ENCODE results near the gene ANKS1A.

The ANKS1A gene

DNA sequence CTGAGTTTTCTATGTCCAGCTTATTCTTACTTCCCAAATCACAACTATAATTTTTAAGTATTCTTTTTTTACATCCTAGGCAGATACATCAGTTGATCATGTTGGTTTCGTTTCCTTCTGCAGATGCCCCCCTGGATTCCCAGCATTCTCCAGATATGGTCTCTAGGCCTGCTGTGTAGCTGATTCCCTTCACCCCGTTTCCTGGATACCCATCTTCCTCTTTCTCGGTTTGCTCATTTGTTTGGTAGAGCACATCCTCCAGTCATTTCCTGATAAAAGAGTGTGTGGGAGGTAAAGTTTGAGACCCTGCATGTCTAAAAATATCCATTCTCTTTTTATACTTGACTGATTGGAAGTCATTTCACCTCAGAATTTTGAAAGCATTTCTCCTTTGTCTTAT is 66.4 kb downstream of the ANKS1A start:
- DNase-seq = peak in 2 of 51 donors; percentile 9 to 18

DNA sequence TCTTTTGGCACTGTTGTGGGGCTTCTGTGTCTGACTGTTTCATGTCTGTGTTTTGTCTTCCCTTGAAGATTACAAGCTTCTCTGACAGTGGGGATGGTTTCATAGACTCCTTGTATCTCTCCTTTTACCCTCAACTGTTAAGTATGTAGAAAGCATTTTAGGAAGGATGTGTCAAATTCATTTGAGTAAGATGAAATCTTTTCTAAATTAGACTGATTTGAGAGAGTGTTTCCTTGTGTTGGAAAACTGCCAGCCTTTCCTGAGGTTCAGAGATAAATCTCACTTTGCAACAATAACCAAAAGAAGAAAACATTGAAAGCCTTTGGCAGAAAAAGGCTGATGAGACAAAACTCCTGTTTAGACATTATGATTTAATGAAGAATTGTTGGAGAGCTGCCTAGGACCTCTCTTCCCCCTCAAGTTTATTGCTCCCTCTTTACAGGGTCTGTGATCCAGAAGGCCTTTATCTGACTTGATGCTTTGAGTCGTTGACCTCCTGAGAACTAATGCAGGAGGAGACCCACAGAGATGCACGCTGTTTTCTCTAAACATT is 68.3 kb downstream of the ANKS1A start:
- DNase-seq = no peak

DNA sequence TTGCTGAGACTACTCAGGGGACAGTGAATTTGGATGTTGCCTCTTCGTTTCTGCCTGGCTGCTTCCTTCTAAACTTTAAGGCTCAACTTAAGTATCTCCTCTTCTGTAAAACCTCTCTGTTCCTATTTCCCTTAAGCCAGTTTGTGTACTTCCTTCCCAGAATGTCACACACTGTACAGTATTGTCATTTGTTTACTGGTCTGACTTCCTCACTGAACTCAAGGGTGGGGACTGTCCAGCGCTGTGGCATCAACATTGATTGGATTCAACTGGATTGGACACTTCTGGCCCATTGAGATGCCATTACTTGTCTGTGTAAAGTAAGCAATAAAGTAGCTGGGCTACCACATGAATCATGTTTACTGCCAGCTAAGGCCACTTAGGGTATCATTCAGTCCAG is 69.7 kb downstream of the ANKS1A start:
- no peak for DNase-seq

DNA sequence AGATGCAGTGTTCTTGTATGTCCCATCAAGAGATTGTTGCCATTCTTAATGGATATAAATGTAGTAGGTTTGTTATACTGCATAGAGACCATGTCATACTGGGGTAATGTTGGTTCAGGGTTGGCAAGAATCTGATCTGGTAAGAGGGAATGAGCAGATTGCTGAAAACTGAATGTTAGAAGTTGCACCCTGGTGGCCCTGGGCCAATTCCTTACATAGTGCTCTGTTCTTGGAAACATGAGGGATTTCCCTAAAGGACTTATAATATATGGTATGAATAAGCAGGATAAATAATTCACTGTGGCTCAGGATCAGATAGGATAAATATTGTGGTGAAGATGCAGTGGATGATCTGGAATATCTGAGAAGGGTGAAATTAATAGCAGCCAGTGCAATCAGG is 70.2 kb downstream of the ANKS1A start:
- no peak for DNase-seq

DNA sequence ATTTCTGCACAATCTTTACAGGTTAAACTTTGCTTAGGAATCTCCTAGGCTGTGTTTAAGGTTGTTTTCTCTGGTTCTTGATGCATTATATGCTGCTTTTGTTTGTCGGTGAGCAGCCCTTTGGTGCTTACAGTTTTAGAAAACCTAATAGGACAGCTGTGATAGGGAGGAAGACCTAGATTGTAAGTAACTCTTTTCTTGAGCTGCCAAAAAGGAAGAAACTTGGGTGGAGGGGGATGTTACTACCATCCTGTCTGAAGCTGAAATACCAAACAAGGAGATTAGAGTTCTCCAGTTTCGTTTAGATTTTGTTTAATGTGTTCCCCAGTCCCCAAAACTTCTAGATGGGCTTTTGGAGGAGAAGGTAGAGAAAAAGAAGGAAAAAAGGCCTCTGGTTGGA is 72.0 kb downstream of the ANKS1A start:
- no peak for DNase-seq

DNA sequence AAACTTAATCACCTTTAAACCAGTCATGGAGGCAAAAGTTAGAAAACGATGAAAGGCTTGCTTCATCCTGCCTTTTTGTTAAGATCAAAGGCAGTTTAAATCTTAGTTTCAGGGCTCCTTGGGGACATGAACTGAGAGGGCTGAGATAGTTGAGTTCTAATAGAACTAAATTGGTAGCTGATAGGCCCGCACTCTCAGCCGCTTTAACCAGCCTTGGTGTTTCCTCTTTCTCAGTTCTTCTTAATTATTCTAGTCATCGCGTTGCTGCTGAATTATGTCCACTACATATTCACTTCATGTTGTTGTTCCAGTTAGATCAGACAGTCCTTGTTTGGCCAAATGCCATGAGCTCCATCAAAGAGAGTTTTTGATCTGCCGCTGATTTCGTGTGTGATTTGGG is 72.5 kb downstream of the ANKS1A start:
- no peak for DNase-seq

DNA sequence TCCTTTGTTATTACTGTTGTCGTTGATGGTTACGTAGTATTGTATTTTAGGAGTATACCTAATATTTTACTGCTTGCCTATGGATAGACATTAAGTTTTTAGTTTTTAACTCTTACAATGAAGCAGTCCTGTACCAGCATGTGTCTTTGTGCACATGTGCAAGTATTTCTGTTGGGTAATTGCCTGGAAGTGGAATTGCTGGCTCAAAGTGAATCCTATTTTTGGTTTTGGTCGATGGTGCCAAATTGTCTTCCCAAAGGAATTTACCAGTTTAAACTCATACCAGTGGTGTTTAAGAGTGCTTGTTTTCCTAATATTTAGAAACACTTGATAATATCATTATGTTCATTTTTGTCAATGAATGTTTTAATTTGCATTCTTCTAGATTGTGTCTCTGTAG is 75.5 kb downstream of the ANKS1A start:
- no peak for DNase-seq

DNA sequence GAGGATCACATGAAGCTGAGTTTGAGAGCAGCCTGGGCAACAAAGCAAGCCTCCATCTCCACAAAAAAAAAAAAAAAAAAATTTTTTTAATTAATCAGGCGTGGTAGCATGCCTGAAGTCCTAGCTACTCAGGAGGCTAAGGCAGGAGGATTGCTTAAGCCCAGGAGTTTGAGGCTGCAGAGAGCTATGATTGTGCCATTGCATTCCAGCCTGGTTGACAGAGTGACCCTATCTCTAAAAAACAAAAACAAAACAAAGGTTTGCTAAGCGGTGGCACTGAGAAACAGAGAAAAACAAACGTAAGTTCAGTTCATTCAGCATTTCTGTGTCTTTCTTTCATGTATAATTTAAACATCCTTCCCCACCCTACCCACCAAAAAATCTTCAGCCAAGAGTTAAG is 78.4 kb downstream of the ANKS1A start:
- no peak for DNase-seq

DNA sequence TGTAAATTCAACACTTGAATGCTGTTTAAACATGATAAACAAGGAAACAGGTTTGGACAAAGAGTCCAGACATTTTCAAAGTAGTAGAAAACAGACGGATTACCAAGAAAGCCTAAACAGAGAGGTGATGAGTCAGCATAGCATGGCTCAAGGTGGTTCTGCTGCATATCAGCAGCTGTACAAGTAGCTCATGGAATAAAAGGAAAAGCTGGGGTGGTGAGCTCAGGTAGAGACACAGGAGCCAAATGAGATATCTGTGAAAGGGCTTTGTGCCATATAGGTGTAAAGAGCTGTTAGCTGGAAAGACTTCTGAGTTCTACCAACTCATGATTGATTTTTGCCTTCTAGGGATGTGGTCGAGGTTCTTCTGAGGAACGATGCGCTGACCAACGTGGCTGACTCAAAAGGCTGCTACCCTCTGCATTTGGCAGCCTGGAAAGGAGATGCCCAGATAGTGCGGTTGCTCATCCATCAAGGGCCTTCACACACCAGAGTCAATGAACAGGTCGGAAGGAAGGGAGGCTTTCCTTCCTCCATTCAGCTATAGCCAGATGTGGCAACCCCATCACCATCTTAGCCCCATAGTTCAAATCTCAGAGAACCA is 80.7 kb downstream of the ANKS1A start:
- no peak for DNase-seq

DNA sequence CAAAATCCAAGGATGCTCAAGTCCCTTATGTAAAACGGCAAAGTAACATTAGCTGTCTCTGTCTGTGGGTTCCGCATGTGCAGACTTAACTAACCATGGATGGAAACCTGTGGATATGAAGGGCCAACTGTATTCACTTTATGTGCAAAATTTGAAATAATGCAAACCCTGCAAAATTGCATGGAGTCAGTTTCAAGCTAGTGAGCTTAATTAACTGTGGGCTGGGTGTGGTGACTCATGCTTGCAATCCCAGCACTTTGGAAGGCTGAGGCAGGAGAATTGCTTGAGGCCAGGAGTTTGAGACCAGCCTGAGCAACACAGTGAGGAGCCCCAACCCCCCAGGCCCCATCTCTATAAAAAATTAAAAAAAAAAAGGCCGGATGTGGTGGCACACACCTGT is 81.4 kb downstream of the ANKS1A start:
- DNase-seq = no peak

DNA sequence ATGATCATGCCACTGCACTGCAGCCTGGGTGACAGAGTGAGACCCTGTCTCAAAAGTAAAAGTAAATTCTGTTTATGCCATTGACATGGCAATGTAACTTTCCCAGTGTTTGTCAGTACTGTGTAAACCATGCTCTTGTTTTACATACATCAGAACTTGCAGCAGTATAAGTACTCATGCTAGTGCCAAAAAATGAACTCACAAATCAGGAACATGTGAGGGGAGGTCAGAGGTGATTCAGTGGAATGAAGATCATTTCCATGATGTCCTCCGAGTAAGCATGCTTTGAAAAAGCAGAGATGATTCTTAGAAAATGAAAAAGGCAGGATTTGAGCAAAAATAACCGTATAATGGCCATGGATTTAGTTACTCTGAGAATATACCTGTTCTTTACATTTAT is 81.9 kb downstream of the ANKS1A start:
- DNase-seq = no peak

DNA sequence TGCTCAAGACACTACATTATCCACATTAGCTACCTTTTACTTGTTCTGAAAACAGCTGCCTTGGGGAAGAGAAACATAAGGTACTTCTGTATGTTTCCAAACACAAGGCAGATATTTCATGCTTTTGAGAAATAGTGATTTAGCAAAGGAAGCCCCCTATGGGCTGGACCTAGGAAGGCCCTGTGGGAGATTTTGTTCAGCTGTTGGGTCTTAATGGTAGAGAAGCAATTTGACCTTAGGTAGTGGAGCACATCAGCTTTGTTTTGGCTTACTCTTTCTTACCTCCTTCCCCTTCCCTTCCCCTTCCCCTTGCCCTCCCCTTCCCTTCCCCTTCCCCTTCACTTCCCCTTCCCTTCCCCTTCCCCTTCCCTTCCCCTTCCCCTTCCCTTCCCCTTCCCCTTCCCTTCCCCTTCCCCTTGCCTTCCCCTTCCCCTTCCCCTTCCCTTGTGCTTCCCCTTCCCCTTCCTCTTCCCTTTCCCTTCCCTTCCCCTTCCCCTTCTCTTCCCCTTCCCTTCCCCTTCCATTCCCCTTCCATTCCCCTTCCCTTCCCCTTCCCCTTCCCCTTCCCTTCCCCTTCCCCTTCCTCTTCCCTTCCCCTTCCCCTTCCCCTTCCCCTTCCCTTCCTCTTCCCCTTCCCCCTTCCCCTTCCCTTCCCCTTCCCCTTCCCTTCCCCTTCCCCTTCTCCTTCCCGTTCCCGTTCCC is 84.6 kb downstream of the ANKS1A start:
- no peak for DNase-seq

DNA sequence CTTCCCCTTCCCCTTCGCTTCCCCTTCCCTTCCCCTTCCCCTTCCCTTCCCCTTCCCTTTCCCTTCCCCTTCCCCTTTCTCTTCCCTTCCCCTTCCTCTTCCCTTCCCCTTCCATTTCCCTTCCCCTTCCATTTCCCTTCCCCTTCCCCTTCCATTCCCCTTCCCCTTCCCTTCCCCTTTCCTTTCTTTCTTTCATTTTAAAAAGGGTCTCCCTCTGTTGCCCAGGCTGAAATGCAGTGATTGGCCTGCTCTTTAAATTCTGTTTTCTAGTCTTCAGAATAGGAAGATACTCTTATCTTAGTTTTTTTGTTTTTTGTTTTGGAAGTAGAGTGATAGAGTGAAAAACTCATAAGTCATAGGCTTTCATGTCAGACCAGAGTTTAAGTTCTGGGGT is 85.2 kb downstream of the ANKS1A start:
- no peak for DNase-seq

DNA sequence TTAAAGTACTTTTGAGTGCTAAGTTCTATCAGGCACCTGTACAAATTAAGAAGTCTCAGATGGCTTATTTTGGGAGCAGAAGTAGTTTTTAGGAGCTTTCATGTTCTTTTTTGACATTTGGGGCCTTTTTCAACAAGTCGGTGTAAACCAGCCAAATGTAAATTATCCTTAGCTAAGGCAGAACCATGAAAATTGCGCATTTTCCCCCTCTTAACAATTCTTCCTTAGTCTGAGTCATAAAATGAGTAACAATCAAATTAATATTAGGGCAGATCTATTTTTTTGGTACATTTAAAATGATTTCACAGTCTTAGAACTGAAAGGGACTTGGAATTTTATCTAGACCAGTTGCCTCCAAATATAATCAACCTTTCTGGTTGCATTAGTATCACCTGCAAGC is 87.2 kb downstream of the ANKS1A start:
- no peak for DNase-seq

DNA sequence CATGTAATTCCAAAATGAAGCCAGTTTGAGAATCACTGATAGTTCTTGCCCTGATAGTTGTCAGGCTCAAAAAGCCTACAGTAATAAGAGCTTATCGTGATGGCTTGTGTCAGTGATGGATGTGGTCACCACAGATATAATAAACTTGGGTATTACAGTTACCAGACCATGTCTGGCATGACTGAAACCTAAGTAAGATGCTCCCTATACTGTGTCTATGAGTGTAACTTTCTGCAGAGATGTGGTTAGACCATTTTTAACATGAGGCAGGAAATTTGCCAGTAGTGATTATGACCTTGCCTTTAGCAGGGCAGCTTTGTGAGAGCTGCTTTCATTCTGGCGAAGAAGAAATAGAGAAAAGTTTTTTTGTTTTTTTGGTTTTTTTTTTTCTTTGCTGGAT is 90.2 kb downstream of the ANKS1A start:
- no peak for DNase-seq

DNA sequence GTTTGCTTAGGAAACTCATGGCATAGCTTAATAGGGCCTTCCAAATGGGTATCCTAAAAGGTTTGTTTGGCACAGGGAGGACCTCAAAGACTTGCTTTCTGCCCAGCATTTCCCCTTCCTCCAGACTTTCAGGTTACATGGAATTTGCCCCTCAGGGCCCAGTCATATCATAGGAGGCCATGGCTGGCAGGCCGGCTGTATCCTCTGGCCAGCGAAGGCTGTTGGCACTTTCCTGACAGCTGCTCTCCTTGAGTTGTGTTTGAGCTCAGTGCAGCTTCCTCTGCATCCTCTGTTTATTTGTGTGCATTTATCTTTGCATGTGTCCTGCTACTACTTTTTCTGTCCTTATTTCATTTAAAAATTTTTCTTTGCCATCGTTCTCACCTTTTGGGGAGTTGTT is 90.9 kb downstream of the ANKS1A start:
- DNase-seq = no peak

DNA sequence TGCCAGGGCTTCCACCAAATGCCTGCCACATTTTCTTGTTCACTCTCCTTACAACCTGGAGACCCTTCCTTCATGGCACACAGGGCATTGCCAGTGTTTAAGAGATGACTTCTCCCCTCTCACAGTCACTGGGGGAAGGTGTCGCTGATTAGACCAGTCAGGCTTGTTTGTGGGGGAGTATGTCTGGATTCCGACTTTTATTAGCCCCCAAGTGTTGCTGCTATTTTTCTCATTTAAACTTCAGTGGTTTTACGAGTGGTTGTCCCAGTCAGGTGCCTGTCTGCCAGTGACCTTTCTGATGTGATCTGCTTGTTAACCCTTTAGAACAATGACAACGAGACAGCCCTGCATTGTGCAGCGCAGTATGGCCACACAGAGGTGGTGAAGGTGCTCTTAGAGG is 92.3 kb downstream of the ANKS1A start:
- no peak for DNase-seq

DNA sequence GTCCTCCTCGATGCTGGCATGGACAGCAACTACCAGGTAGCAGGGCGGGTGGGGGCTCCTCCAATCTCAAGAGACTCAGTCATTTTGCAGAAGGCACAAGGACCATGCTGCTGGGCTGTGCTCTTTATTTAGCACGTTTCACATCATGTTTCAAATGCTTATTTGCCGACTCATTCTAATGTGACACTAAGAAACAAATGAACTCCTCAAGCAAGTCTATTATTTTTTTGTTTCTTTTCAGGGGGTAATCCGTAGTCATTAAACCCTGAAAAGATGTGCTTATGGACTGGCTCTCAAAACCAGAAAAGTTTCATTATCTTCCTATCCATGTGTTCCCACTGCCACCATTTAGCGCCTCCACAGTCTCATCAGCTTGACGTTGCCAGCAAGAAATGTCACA is 92.9 kb downstream of the ANKS1A start:
- no peak for DNase-seq

DNA sequence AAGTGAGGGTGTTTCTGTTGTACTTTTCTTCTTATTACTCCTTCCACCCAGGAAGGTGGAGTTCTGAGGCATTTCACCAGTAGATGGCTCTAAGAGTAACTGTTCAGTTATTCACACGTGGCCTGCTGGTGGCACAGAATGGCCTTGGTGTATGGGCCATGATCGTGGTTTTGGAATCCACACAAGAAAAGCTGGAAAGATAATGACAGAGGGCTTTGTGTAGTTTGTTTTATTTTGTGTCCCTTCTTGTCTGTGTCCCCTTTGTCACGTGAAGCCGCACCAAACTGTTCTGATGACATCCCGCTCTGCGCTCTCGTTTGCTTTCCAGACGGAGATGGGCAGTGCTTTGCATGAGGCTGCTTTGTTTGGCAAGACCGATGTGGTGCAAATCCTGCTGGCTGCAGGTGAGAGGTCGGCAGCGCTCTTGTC is 93.4 kb downstream of the ANKS1A start:
- DNase-seq = peak in 32 of 51 donors; percentile 4 to 80 (median 31)

DNA sequence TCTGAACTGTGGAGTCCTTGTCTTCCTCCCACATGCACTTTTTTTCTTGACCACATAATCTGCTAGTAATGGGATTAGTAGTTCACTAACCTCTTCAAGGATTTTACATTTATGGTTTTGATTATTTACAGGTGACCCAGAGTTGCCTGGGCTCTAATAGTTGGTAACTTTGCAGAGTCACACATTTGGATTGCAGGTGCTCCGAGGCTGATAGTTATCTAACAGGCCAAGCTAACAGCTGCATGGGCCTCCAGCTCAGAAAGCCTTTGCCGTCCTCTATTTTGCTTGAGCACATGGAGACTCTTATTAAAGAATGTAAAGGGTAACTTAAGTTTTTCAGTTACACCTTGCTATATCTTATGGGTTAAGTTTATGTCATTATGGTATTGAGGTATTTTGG is 95.4 kb downstream of the ANKS1A start:
- no peak for DNase-seq

DNA sequence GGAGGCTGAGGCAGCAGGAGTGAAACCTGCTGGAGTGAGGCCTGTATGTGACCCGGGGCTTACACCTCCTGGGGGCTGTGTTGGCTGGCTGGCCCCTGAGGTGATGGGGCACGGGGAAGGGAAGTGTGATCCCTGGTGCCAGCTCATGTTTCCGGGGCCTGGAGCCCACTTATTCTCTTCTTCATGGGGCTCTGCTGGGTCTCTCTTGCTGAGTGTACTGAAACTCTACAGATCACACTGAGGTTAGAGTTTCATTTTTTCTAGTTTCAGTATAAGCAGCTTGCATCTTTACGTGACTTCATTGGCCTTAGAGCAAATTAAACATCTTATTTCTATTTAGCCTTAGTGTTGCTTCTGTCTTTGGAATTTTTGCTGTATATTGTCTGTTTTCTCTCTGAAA is 96.2 kb downstream of the ANKS1A start:
- DNase-seq = no peak

DNA sequence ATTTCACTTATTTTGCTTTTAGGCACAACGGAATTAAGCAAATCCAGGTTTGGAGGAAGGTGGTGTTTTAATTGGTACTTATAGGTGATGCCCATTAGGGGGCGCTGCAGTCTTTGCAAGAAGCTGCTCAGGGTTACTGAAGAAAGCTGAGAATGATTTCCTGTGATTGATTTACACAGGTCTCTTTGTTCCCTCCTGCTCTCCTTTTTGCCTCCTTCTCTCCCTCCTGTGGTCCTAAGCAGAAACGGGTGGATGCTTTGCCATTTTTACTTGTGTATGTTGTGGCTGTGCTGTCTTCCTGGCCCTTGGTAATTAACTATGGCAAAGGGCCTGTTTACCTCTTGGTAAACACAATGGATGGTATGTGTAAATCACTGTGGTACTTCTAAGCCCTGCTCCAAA is 97.8 kb downstream of the ANKS1A start:
- peak in 42 of 51 donors; percentile 4 to 82 (median 46) for DNase-seq

DNA sequence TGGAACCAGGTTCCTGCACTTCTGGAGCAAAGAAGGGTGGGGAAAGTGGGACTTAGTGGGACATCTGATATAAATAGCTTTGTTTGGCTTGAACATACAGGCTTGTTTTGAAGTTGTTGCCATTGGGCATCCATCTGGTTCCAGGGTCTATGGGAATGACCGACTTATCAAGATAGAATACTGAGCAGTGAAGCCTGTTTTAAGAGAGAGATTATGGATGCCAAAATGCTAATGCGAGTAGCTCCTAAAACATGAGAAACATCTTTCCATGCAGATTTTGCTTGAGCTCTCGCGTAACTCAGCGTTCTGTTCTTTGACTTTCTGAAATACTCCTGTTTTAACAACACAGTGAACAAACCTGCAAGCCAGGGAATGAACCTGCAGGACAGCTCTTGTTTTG is 98.5 kb downstream of the ANKS1A start:
- peak in 1 of 51 donors; percentile 14 for DNase-seq
